GM15510 (cell line): ENCODE data around the gene TMED9.

Experiments
- POLR2A ChIP-seq: IDR thresholded peaks from 3 replicates; pipeline ENCODE4 v1.6.1; 2011; ENCODE audit warnings: borderline replicate concordance; ENCODE audit not compliant: insufficient read length; ENCODE audit errors: extremely low read depth

The TMED9 gene

DNA sequence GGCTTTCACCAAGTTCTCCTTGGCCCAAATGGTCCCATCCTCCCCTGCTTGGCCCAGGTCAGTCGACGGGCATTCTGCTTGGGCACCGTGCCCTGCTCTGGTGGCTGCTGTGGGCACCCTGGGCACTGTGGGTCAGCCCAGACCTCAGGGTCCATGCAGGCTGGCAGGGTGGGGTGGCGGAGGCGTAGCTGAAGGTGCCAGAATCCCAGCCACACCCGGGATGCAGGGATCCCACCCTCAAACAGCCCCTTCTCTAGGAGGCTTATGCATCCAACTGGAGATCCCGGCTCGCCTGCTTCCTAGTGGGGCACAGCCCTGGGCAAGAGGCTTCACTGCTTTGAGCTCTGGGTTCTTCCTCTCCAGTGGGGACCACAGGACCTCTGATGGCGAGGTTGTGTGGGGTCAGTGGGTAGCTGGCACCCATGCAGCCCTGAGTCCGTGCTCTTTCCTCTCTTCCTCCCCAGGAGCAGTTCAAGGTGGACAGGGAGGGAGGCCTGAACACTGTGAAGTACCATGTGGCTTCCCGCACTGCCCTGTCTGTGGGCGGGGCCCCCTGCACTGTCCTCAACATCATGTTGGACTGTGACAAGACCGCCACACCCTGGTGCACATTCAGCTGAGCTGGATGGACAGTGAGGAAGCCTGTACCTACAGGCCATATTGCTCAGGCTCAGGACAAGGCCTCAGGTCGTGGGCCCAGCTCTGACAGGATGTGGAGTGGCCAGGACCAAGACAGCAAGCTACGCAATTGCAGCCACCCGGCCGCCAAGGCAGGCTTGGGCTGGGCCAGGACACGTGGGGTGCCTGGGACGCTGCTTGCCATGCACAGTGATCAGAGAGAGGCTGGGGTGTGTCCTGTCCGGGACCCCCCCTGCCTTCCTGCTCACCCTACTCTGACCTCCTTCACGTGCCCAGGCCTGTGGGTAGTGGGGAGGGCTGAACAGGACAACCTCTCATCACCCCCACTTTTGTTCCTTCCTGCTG lies 17.4 kb downstream of the TMED9 start:
- TF ChIP-seq POLR2A, result no peak

DNA sequence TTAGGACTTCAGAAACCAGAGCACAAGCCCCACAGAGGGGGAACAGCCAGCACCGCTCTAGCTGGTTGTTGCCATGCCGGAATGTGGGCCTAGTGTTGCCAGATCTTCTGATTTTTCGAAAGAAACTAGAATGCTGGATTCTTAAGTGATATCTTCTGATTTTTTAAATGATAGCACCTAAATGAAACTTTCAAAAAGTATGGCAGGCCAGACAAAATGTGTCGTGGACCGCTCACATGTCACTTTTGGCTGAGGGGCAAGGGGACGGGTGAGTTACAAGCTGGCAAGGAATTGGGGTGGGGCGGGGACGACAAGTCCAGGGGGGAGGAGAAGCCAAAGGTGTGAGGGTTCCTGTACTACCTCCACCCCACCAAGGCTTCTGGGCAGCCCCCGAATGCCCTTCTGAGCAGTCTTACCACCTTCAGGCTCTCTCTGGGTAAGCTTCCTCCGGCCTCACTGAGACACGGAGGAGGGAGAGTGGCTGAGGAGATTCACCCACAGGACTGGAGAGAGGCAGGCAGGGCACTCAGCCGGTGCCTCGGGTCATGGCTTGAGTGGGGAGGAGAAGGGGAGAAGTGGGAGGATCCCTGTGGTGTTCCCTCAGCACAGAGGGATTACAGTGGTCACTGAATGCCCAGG lies 18.2 kb downstream of the TMED9 start:
- no peak for TF ChIP-seq POLR2A

DNA sequence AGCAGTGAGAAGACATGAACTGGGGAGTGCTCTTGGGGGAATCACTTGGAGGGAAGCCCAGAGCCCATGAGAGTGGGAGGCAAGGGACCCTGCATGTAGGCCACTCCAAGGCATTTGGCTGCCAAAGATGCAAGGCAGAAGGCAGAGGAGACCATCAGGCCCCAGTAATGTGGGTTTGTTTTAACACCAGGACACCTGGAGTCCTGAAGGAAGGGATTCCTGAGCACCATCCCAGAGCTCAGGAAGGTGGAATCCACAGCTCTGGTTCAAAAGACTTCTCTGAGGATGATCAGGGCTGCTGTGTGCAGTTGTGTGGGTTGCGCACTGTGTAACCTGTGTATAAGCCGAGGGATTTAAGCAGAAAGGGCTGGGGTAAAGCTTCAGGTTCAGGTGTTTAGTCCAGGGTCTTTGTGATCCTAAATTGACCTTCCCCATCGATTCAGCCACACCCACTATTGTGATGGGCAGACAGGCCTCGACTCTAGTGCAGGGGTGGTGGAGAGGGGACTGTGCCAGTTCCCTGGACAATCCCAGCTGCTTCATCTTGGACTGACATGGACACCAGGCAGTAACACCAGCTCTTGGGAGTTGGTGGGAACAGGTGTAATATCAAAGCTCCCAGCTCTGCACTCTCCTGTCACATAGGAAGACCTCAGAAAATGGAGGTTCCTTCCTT lies 18.9 kb downstream of the TMED9 start:
- no peak for TF ChIP-seq POLR2A

DNA sequence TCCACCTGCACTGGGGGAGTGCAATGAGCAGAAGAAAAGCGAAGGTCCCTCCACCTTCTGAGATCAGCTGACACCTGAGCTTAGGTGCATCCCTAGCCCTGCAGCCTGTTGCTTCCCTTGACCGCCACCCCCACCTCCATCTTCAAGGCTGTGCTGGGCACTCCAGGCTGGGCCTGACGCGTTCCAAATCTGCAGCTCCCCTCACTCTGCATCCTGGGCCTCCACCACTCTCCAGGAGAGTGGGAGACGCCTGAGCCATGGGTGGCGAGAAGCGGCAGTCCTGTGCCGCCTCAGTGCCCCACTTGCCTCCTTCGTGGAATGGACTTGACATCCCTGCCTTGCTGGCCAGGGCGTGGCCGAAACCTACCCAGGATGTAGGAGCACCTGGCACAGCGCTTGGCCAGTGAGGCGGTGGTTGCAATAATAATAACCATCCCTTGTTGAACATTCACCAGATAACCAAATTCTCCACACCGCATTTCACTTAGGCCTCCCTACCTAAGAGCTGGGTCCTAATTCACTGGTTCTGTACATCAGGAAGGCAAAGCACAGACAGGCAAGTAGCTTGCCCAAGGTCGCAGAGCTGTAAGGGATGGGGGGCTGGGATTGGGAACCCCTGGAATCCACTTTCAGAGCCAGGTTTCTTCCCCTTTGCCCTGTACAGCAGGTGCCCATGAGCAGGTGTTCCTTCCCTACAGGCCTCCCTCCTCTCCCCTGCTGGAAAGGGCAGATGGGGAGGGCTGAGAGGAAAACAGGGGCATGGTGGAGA lies 19.6 kb downstream of the TMED9 start:
- TF ChIP-seq POLR2A, result no peak

DNA sequence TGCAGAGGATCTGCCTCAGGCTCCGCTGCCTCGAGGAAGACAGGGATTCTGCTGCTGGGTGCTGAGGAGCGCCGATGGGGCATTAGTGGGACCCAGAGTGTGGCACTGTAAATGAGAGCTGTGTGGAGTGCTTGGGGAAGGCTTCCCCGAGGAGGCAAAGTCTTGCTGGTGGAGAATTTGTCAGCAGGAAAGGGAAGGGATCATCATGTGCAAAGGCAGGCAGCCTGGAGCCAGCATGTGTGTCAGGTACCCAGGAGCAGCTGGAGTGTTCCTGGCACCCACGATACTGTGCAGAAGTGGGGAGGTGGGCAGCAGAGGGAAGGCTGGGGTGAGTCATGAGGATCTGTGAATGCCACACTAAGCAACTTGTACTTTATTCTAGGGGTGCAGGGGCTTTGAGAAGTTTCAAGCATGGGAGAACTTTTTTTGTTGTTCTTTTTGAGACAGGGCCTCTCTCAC lies 20.2 kb downstream of the TMED9 start:
- peak; percentile 4 for TF ChIP-seq POLR2A

DNA sequence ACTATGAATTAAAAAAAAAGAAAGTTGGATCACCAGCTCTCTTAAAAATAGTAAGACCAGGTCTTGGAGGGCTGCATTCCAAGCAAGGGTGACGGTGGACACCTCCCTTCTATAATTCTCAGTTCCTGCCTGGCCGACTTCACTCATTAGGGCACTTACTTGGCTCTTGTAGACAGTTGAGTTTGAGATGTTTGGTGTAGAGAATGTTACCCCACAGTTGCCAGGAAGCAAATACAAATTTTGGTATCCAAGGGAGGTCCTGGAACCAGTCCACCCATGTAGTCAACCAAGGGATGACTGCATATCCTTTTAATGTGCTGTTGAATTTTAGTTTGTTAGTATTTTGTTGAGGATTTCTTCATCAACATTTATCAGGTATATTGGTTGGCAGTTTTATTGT lies 28.6 kb downstream of the TMED9 start:
- no peak for TF ChIP-seq POLR2A
